Activated naive CD4-positive, alpha-beta T cell (primary cell): Measurements from ENCODE around the gene BBOX1.

Experiments used
- DNase-seq, 4 experiments: peaks; one replicate each; lab custom pipeline; 2025; lab: John Stamatoyannopoulos, UW

Gene BBOX1

DNA sequence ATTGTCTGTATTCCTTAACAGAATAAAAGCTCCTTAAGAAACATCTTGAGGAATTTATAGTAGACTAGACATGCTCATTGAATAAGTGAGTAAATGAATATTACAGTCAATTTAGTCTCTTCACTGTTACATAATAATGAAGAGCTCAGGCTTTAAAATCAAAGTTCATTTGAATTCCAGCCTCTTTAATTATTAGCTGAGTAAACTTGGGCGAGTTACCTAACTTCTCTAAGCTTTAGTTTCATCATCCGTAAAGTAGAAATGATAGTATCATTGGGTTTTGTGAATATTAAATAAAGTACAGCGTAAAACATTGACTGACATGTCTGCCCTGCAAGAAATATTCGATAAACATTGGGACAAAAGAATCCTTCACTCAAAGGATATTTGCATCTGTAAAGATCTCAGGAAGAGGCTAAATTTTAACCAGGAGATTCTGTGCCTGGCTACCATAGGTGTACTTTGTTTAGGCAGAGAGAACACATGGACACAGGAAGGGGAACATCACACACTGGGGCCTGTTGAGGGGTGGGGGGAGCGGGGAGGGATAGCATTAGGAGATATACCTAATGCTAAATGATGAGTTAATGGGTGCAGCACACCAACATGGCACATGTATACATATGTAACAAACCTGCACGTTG, 15.2 kb upstream of the BBOX1 start:
- DNase-seq = no peak

GRCh38 chr11:27025957-27026733, 14.5 kb upstream of the BBOX1 start:
- no peak for DNase-seq

GRCh38 chr11:27028561-27028965, 12.1 kb upstream of the BBOX1 start:
- no peak for DNase-seq

- DNase-seq = no peak
Observed at GRCh38 chr11:27029966-27030365, 10.6 kb upstream of the BBOX1 start.

- no peak for DNase-seq
Observed at GRCh38 chr11:27031754-27032153, 8.9 kb upstream of the BBOX1 start.

GRCh38 chr11:27039873-27040272, 742 bp upstream of the BBOX1 start:
- no peak for DNase-seq

DNA sequence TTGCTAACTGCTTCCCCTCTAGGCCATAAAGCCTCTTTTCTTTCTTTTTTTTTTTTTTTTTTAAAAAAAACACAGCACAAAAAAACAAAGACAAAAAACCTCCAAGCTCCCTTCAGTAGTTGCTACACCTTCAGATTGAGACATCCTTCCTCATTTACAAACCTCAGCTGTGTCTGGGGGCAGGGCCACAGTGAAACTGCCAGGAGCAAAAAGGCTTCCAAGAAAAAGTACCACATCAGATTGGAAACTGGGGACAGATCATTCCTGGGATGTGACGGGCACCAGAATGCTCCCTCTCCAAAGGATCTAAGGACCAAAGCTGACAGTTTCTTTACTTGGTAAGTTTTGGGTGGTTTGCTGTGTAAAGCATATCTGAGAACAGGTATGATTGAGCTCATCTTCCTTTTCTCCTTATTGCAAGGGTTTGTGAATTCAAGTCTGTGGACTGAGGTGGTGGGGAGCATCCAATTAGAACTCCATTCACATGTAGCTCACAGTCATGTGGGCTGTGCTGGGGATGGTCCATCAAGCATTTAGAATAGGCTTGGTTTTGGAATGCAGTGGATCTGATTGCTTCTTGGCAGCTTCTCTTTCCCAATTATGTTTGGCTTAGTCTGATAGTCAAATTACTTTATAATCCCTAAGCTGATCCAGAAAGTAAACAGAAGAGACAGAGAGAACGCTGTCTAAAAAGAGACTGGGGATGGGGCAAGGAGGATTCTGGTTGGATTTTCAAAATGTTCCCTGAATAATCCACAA, 705 bp downstream of the BBOX1 start:
- no peak for DNase-seq

- no peak for DNase-seq
Observed at GRCh38 chr11:27046956-27047355, 6.3 kb downstream of the BBOX1 start.

DNA sequence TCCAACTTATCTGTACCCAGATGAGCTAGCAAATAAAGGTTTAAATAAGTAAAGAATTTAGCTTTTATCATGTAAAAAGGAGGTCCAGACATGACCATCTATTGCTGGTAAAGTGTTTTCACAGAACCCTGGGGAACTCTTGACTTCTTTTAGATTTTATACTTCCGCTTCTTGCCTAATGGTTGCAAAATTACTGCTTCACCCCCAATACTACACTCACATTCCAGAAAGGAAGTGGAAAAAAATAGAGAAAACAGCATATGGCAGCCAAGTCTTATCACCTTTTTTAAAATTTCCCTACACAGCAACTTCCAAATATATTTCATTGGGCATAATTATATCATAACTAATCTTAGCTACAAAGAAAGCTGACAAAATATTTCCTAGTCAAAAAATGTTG, 12.1 kb downstream of the BBOX1 start:
- no peak for DNase-seq

DNA sequence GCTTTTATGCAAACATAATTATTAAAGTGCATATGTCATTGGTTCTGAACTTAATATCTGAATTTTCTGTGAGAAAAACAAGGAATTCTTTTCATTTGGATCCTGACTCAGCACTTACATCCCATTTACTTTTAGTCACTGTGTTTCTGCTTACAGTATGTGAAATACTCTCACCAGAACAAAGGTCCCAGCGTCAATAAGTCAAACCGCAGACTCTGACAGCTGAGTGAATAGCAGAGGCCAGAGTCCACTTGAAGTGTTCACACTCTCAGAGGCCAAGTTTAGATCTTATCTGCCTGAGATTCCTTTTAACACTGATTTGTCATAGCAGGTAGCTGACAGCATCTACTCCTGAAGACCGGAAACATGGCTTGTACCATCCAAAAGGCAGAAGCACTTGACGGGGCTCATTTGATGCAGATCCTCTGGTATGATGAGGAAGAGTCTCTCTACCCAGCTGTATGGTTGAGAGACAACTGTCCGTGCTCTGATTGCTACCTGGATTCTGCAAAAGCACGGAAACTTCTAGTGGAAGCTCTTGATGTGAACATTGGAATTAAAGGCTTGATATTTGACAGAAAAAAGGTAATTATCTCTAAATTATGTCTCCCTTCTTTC, 14.6 kb downstream of the BBOX1 start:
- DNase-seq = no peak

- no peak for DNase-seq
Observed at GRCh38 chr11:27057091-27057780, 16.6 kb downstream of the BBOX1 start.

GRCh38 chr11:27058456-27058855, 17.8 kb downstream of the BBOX1 start:
- no peak for DNase-seq

GRCh38 chr11:27059431-27059830, 18.8 kb downstream of the BBOX1 start:
- no peak for DNase-seq

- DNase-seq = no peak
Observed at GRCh38 chr11:27060816-27061460, 20.3 kb downstream of the BBOX1 start.

DNA sequence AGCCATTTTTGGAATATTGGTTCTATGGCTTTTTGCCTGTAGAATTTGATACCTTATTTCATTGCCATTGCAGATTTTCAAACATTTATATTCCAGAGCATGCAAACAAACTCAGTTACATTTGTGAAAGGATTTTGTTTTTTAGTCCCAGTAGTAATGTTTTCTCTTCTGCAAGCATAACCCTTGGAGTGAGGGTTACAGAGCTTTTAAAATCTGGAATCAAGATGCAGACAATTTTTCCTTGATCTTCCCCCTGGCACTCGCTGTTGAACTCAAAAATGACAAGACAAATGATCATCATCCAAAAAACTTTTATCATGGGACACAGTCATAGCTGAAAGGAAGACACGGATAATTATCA, 20.8 kb downstream of the BBOX1 start:
- DNase-seq = no peak

GRCh38 chr11:27064086-27064485, 23.5 kb downstream of the BBOX1 start:
- no peak for DNase-seq

DNA sequence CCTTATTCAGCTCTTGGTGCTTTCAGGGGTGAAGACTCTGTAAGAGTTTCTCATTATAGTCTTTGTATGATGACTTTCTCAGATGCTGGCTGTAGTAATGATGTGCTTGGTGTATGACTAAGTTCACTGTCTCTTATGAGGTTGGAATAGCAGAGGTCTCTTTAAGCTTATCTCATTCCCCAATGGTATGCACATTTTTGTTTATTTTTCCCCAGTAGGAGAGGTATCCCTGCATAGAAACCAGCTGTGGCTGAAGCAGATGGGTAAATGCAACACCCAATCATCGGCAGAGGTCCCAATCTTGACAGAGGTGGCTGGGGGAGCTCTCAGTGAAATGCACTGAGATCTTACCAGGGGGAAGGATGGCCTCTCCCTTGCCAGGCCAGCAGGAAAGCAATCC, 34.6 kb downstream of the BBOX1 start:
- DNase-seq = no peak

- DNase-seq = no peak
Observed at GRCh38 chr11:27075655-27076054, 35.0 kb downstream of the BBOX1 start.

GRCh38 chr11:27076121-27076589, 35.5 kb downstream of the BBOX1 start:
- DNase-seq = no peak

DNA sequence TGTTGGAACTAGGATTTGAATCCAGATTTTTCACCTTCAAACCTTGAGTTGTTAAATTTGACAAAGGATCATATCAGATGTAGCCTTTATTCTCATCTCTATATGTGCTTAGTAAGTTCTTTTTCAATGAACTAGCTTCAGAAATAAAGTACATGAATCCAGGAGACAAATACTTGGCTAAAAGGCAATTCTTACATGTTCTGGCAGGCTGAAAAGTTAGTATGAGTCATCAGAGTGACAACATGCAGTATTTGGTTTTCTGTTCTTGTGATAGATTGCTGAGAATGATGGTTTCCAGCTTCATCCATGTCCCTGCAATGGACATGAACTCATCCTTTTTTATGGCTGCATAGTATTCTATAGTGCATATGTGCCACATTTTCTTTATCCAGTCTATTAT, 40.4 kb downstream of the BBOX1 start:
- no peak for DNase-seq

DNA sequence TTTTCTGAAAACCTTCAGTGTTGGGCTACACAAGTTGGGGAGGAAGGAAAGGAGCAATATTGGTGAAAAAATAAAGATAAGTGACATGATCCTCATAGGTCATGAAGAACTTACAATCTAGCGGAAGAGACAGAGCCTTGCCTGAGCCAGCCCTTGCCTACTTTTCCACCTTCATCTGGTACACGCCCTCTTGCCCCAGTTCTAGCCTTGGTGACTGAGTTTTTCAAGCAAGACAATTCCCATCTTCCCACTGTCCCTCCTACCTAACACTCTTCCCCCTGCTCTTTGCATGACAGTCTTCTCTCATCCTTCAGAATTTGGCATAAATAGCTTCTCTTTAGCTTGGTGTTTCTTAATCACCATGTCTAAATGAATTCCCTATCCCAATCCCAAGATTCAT, 42.6 kb downstream of the BBOX1 start:
- no peak for DNase-seq
